Epithelial cell of proximal tubule (primary cell): ENCODE data around the gene MAPK7. TPM values are rescaled to one million over a fixed set of nuclear protein-coding genes. Genes with fewer than 3 reads are reported as not detected.
A peak's percentile ranks its signal among the peaks of the same experiment; 100 is the strongest.

Experiments
- DNase-seq: peaks from one replicate; pipeline ENCODE4 v3.0.0-alpha.2; 2011; ENCODE audit warnings: low read depth
- H3K4me3 ChIP-seq: 2 replicates; pipeline ENCODE4 v1.5.1; 2011; ENCODE audit warnings: low read depth, mild to moderate bottlenecking, low read length
- CTCF ChIP-seq: conservative IDR thresholded peaks from 2 replicates; pipeline ENCODE4 v1.5.1; 2012; ENCODE audit warnings: low read depth, mild to moderate bottlenecking, low read length
- total RNA-seq: library from RNA; depleted of rRNA; stranded (reverse); fragments of >200 nt; gene quantifications from 2 replicates; pipeline ENCODE4 v1.2.3, GENCODE V29; 2015

The MAPK7 gene
- total RNA-seq, 1 donor from 2014 or later, result 19.0 TPM

DNA sequence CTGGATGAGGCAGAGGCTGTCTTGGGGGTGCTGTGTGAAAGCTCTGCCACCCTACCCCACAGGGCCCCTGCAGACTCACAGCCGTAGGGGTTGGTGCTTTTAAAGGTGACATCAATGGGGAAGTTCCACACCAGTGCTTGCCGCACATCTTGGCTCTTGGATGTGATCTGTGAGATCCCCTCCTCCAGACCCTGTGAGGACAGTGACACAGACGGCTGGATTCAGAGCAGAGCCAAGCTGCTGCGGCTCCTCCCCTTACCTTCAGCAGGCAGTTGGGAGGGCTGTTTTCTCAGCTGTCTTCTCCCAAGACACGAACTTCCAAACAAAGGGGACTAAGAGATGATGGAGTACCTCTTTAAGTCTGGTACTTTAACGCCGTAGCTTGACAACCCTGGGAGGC, 20.5 kb upstream of the MAPK7 start:
- H3K4me3 ChIP-seq, result no peak overlapping the region
- no peak for TF ChIP-seq CTCF
- DNase-seq, result no peak

DNA sequence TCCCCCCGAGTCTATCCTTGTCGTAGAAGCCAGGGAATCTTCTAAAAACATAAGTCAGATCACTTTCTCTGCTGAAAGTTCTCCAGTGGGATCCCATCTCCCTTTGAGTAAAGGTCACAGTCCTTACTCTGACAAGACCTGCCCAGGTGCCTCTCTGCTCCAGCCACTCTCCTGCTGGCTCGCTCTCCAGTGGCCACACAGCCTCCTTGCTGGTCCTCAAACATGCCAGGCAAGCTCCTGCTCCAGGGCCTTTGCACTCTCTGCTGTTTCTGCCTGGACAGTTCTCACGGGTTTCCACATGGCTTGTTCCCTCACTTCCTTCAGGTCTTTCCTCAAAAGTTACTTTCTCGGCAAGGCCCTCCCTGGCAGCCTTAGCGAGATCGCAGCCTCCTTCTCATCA, 19.1 kb upstream of the MAPK7 start:
- TF ChIP-seq CTCF, result no peak
- DNase-seq, result no peak
- H3K4me3 ChIP-seq, result no peak overlapping the region

DNA sequence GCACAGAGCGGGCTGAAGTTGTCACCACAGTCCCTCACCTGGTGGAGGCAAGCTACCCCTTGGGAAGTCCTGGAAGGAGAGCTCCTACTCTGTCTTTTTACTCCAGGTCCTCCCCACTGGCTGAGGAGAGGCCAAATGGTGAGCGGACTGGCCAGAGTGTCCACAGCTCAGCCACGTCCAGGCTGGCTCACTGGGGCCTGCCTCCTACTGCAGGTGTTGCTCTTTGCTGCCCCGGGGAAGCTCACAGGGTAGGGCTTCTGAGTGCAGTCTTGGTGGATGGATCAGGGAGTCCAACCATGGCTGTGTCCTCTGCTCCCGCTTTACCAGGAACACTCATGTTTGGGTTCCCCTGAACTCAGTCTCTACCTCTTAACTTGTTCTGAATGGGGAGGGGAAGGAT, 18.4 kb upstream of the MAPK7 start:
- no peak for TF ChIP-seq CTCF
- DNase-seq, result no peak
- H3K4me3 ChIP-seq, result no peak overlapping the region

GRCh38 chr17:19360772-19361171, 17.5 kb upstream of the MAPK7 start:
- no peak for TF ChIP-seq CTCF
- DNase-seq, result no peak
- H3K4me3 ChIP-seq, result no peak overlapping the region

DNA sequence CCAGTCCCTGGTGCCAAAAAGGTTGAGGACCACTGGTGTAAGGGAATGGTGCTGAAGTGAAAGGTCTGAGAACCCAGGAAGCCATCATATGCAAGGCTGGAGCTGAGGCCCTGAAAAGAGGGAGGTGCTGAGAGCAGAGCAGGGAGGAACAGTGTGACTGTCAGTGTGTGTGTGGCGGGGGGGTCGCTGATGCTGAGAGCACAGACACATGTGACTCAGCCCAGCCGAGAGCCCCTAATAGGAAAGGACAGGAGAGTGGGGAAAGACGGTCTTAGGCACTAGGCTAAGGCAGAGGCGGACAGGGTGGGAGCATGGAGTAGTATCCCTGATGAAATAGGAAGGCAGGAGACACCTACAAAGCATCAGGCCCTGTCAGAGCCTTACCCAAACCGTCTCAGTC, 17.0 kb upstream of the MAPK7 start:
- no peak for TF ChIP-seq CTCF

GRCh38 chr17:19361944-19362276, 16.4 kb upstream of the MAPK7 start:
- DNase-seq, result no peak
- peak overlapping the region; percentile 80 for H3K4me3 ChIP-seq
- TF ChIP-seq CTCF, result no peak

More for the DNA sequence above, 17.0 kb upstream of the MAPK7 start:
- peak overlapping the region; percentile 80 for H3K4me3 ChIP-seq
- DNase-seq, result no peak

DNA sequence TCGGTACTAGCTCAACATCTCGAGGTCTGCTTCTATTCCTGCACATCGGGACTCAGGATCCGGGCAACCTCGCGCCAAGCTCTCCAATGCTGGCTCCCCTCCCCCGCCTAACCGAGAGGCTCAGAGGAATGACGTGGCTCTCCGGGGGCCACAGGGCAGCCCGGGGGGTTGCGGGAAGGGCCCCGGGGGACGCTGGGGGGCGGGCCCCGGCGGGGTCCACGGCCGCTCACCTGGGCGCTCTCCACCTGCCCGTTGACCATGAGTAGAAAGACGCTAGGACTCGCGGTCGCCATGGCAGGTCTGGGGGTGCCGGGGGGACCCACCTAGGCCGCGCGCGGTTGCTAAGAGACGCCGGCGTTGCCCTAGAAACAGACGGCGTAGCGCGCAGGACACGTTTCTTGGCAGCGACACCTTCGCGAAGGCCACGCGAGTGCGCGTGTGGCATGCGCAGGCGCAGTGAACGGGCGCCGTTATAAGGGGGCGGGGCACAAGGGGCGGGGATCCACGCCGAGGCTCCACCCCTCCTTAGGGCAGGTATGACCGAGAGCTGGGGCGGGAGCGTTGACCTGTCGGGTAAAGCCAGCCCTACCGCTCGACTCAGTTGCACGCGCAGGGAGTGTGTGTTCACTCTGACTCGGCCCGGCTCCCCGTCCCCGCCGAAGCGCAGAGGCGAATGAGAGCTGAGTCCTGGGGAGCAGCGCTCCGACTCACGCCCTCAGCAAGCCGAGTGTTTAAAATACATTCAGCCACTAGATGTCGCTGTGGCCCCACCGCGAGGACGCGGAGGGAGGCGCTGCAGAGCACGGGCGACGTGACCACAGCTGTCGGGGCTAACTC, 15.8 kb upstream of the MAPK7 start, which contains the start of gene B9D1:
Gene B9D1 (minus strand): TSS at position 447 of the 837 bp plus-strand sequence. CDS start 154 bp downstream, at position 293.
- peak; percentile 41 for DNase-seq
- TF ChIP-seq CTCF, result peak; percentile 77
- H3K4me3 ChIP-seq, result peak within 1 kb of the TSS; percentile 80
